A673 (cell line): Measurements from ENCODE around the gene SH2D3C. TPM values are rescaled to one million over a fixed set of nuclear protein-coding genes. Genes with fewer than 3 reads are reported as not detected.

Experiments
- BruUV-seq: library from RNA; stranded (reverse); fragments of 400-500 nt; replicated peaks from 2 replicates; lab custom pipeline; 2021; lab: Mats Ljungman, UMichigan
- CTCF ChIA-PET: fragments of 300-600 bp; sonication (Branson Sonifier 250); formaldehyde crosslinking; loops from one replicate; lab custom pipeline; 2022; ENCODE audit warnings: antibody characterized with exemption; lab: Charles Lee
- POLR2A ChIA-PET: fragments of 300-600 bp; sonication (Branson Sonifier 250); formaldehyde crosslinking; loops from one replicate; lab custom pipeline; 2022; ENCODE audit warnings: antibody characterized with exemption; ENCODE audit not compliant: low non-redundant PET; lab: Charles Lee
- DNase-seq: peaks from one replicate; pipeline ENCODE4 v3.0.0-alpha.2; 2015; ENCODE audit warnings: low spot score
- H3K27ac ChIP-seq: fragments of 200-600 bp; sonication (generic); 2 replicates; pipeline ENCODE4 v1.5.1; 2016; ENCODE audit warnings: mixed run types, low read depth, mild to moderate bottlenecking, mixed read lengths, antibody characterized with exemption, low read length; ENCODE audit not compliant: poor library complexity, severe bottlenecking
- H3K27me3 ChIP-seq: fragments of 200-600 bp; sonication (generic); replicated peaks from 2 replicates; pipeline ENCODE4 v1.6.1; 2017; ENCODE audit warnings: mixed run types, low read depth, mild to moderate bottlenecking, mixed read lengths, antibody characterized with exemption, low read length; ENCODE audit not compliant: insufficient read depth, poor library complexity
- H3K36me3 ChIP-seq: fragments of 200-600 bp; sonication (generic); 2 replicates; pipeline ENCODE4 v1.6.1; 2016; ENCODE audit warnings: mixed run types, mild to moderate bottlenecking, mixed read lengths, antibody characterized with exemption, low read length; ENCODE audit not compliant: insufficient read depth, poor library complexity, severe bottlenecking
- H3K4me1 ChIP-seq: fragments of 200-600 bp; sonication (generic); 2 replicates; pipeline ENCODE4 v1.6.1; 2017; ENCODE audit warnings: mixed run types, mild to moderate bottlenecking, mixed read lengths, antibody characterized with exemption, low read length; ENCODE audit not compliant: insufficient read depth, poor library complexity, severe bottlenecking
- H3K4me3 ChIP-seq: fragments of 200-600 bp; sonication (generic); 2 replicates; pipeline ENCODE4 v1.5.1; 2016; ENCODE audit warnings: low read depth, mixed run types, mild to moderate bottlenecking, mixed read lengths, low read length; ENCODE audit not compliant: poor library complexity, severe bottlenecking
- H3K9me3 ChIP-seq: fragments of 200-600 bp; sonication (generic); 2 replicates; pipeline ENCODE4 v1.6.1; 2016; ENCODE audit warnings: mixed run types, low read depth, mild to moderate bottlenecking, mixed read lengths, antibody characterized with exemption, low read length; ENCODE audit not compliant: poor library complexity, severe bottlenecking
- CTCF ChIP-seq: fragments of 300-800, 200-600 bp; sonication (generic); conservative IDR thresholded peaks from 2 replicates; pipeline ENCODE4 v1.5.1; 2017; ENCODE audit warnings: low read depth, mild to moderate bottlenecking, antibody characterized with exemption, low read length, moderate library complexity, mixed read lengths
- EZH2 ChIP-seq: fragments of 200-600 bp; sonication (generic); IDR thresholded peaks from 2 replicates; pipeline ENCODE4 v1.6.1; 2017; ENCODE audit warnings: borderline replicate concordance, low read depth, mild to moderate bottlenecking, mixed read lengths, antibody characterized with exemption, low read length; ENCODE audit not compliant: poor library complexity, severe bottlenecking
- intact Hi-C: fragments of 100-400 bp; cut with micrococcal nuclease; formaldehyde crosslinking; loops from one replicate; pipeline ENCODE4 v1.10.0; 2022; ENCODE audit not compliant: unreplicated experiment
- total RNA-seq: library from RNA; stranded (reverse); gene quantifications from 2 replicates; pipeline ENCODE4 v1.2.3, GENCODE V29; 2021

Gene SH2D3C
- total RNA-seq, 1 experiment from 2014 or later, result not detected

DNA sequence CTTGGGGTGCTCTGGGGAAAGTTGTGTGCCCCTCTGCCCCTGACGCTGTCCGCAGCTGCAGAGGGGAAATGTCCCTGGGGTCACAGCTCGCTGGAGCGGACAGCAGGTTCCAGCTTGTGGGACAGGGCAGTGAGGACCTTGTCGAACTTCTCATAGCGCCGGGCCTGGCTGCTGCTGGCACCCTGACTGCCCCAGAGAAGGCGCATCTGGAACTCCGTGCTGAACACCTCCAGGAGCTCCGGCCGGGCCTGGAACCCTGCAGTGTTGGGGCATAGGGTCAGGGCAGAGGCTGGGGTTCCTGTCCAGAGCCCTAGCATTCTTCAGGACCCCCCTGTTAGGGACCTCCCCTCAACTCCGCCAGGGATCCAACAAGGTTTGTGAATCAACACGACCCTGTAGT is 39.8 kb downstream of the SH2D3C start:
- Histone ChIP-seq H3K4me3 (no peak overlapping the region), H3K27me3 (no peaks in the 10 kb centered on the region), H3K4me1 (peaks cover 10% of the 10 kb centered on the region), H3K27ac (no peak overlapping the region), H3K36me3 (no peaks in the 10 kb centered on the region), H3K9me3 (no peaks in the 10 kb centered on the region)
- no peak for DNase-seq
- ChIA-PET POLR2A (no interaction called here), CTCF (no interaction called here)
- intact Hi-C loops, result no loop called here
- no peak for TF ChIP-seq CTCF
- no peak for TF ChIP-seq EZH2
- no TSS peak for BruUV-seq

DNA sequence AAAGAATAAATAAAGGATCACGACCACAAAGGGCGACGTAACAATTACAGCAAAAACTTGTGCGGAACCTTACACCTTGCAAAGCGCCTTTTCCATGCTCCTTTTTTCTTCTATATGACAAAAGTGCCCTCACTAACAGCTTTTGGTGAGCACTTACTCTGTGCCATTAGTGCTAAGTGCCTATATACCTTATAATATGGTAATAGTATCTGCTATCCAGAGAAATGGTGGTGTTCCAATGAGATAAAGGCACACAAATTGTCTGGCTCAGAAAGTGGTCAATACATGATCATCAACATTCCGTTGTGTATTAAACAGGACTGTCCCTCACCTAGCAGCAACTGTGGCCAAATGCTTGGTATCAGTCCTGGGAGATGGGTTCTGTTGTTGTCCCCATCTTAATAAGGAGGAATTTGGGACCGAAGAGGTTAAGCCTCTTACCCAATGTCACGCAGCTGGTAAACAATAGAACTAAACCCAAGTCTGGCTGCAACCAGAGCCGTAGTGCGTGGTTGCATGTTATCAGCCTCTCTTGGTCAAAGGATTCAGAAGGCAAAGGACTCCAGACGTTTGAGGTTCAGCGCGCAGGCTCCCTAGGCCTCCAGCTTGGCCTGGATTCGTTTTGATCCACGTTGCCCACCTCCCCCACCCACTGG is 42.8 kb downstream of the SH2D3C start:
- POLR2A ChIA-PET, result no interaction called here
- BruUV-seq, result no TSS peak
- H3K4me3 ChIP-seq, result peak overlapping the region; percentile 69

More for the DNA sequence above, 42.8 kb downstream of the SH2D3C start:
- Histone ChIP-seq H3K27me3 (no peaks in the 10 kb centered on the region), H3K4me1 (peaks cover 10% of the 10 kb centered on the region), H3K27ac (no peak overlapping the region), H3K9me3 (no peaks in the 10 kb centered on the region), H3K36me3 (no peaks in the 10 kb centered on the region)
- CTCF ChIA-PET, result interaction anchor here (0.8 to 1.9 kb wide), 6 partner anchors 20 to 186 kb away, joined by 4 to 17 read pairs (median 6); partner anchors contain the start of genes PTRH1, ST6GALNAC4 and TTC16
- DNase-seq, result no peak
- TF ChIP-seq EZH2 (no peak), CTCF (no peak)
- intact Hi-C loops, result loop anchor here (1.0 to 2.0 kb wide), 3 partner anchors 50 to 185 kb away; no protein-coding TSS in a partner anchor
